Stimulated activated CD4-positive, alpha-beta T cell treated with anti-CD3 and anti-CD28 coated beads, Interleukin-1b, Interleukin-23, amount 100 ng/mL, for 48 hours (primary cell): ENCODE results near the gene ZBTB24.

Experiments used
- DNase-seq: peaks from one replicate; pipeline ENCODE4 v3.0.0-alpha.2; 2020

Gene ZBTB24

GRCh38 chr6:109498052-109498451 lies 15.0 kb upstream of the ZBTB24 start:
- DNase-seq: no peak

- no peak for DNase-seq
Observed at GRCh38 chr6:109496036-109496772, 13.2 kb upstream of the ZBTB24 start.

GRCh38 chr6:109493865-109494264 lies 10.8 kb upstream of the ZBTB24 start:
- no peak for DNase-seq

GRCh38 chr6:109491207-109491938 lies 8.4 kb upstream of the ZBTB24 start:
- no peak for DNase-seq

- DNase-seq: no peak
Observed at GRCh38 chr6:109490713-109491112, 7.7 kb upstream of the ZBTB24 start.

- no peak for DNase-seq
Observed at GRCh38 chr6:109488001-109488400, 5.0 kb upstream of the ZBTB24 start.

GRCh38 chr6:109486068-109486467 lies 3.0 kb upstream of the ZBTB24 start:
- DNase-seq: no peak

- no peak for DNase-seq
Observed at GRCh38 chr6:109485266-109485935, 2.4 kb upstream of the ZBTB24 start.

- DNase-seq: no peak
Observed at GRCh38 chr6:109484122-109484521, 1.1 kb upstream of the ZBTB24 start.

- no peak for DNase-seq
Observed at GRCh38 chr6:109483735-109484057, 677 bp upstream of the ZBTB24 start.

GRCh38 chr6:109480993-109481480 lies 2.0 kb downstream of the ZBTB24 start:
- DNase-seq: no peak

GRCh38 chr6:109478841-109479624 lies 4.0 kb downstream of the ZBTB24 start:
- no peak for DNase-seq

GRCh38 chr6:109478222-109478805 lies 4.7 kb downstream of the ZBTB24 start:
- no peak for DNase-seq

- DNase-seq: no peak
Observed at GRCh38 chr6:109477725-109478124, 5.3 kb downstream of the ZBTB24 start.

GRCh38 chr6:109477184-109477583 lies 5.8 kb downstream of the ZBTB24 start:
- no peak for DNase-seq

- no peak for DNase-seq
Observed at GRCh38 chr6:109475625-109476024, 7.4 kb downstream of the ZBTB24 start.

- DNase-seq: no peak
Observed at GRCh38 chr6:109474995-109475394, 8.0 kb downstream of the ZBTB24 start.

- no peak for DNase-seq
Observed at GRCh38 chr6:109473120-109473519, 9.9 kb downstream of the ZBTB24 start.

- no peak for DNase-seq
Observed at GRCh38 chr6:109472132-109472995, 10.7 kb downstream of the ZBTB24 start.

- DNase-seq: no peak
Observed at GRCh38 chr6:109471105-109471810, 11.8 kb downstream of the ZBTB24 start.

GRCh38 chr6:109469591-109470189 lies 13.3 kb downstream of the ZBTB24 start:
- no peak for DNase-seq
